Prostate gland (tissue), 2 donors: ENCODE data around the gene SBNO2.

ENCODE experiments used
- CTCF ChIP-seq, 4 experiments: fragments of 200-600 bp in 2 of 4; fragments of 450-650 bp in 2 of 4; sonication (generic) in 2 of 4; IDR thresholded peaks; 1 replicate in 3 of 4; 2 replicates in 1 of 4; pipeline ENCODE4 v1.5.1; 2016 to 2019; ENCODE audit warnings: antibody characterized with exemption in 4 of 4, mild to moderate bottlenecking in 2 of 4, moderate library complexity in 2 of 4
- POLR2A ChIP-seq: fragments of 450-650 bp; IDR thresholded peaks from one replicate; pipeline ENCODE4 v1.6.1; 2016; ENCODE audit warnings: antibody characterized with exemption, mild to moderate bottlenecking
- POLR2AphosphoS5 ChIP-seq: sonication (generic); formaldehyde crosslinking; IDR thresholded peaks from one replicate; pipeline ENCODE4 v1.6.1; 2017; ENCODE audit warnings: antibody characterized with exemption

GRCh38 chr19:1162404-1163282 is 11.4 kb downstream of the SBNO2 start:
- TF ChIP-seq POLR2A (no peak), POLR2AphosphoS5 (no peak), CTCF (IDR thresholded peaks at IDR 0.05) (no peak)
